GM12878 (cell line): ENCODE data around the gene GOLGA6L10.
"Not testable (repeated sequence)": the region's sequence is repeated elsewhere in the genome, so short reads cannot be mapped to it uniquely, and the experiment has no call there.

Experiments
- CEBPZ ChIP-seq: fragments of 150-350 bp; IDR thresholded peaks from 2 replicates; pipeline ENCODE4 v1.6.1; 2016; ENCODE audit warnings: low read depth, low read length
- CTCF ChIP-seq, 3 experiments: IDR thresholded peaks in 2 of 3; conservative IDR thresholded peaks in 1 of 3; 2 replicates each; pipeline ENCODE4 v1.5.1; 2011; ENCODE audit warnings: low read depth in 3 of 3, low read length in 3 of 3, mild to moderate bottlenecking in 3 of 3, control low read depth in 2 of 3, moderate library complexity in 2 of 3, inconsistent platforms in 1 of 3, mixed read lengths in 1 of 3; ENCODE audit not compliant: control insufficient read depth in 2 of 3, insufficient read depth in 1 of 3; ENCODE audit errors: extremely low read depth in 1 of 3
- MAX ChIP-seq: IDR thresholded peaks from 2 replicates; pipeline ENCODE4 v1.6.1; 2012; ENCODE audit warnings: low read depth, low read length, improper control_type of control experiment
- NBN ChIP-seq: fragments of 450-650 bp; IDR thresholded peaks from 2 replicates; pipeline ENCODE4 v1.6.1; 2016
- NKRF ChIP-seq: fragments of 450-650 bp; conservative IDR thresholded peaks from 2 replicates; pipeline ENCODE4 v1.6.1; 2017; ENCODE audit warnings: mild to moderate bottlenecking, moderate library complexity
- REST ChIP-seq: IDR thresholded peaks from 2 replicates; pipeline ENCODE4 v1.6.1; 2012; ENCODE audit warnings: mild to moderate bottlenecking, low read depth, low read length
- TCF12 ChIP-seq: IDR thresholded peaks from 2 replicates; pipeline ENCODE4 v1.6.1; 2011; ENCODE audit warnings: low read depth, mild to moderate bottlenecking, low read length
- USF1 ChIP-seq: IDR thresholded peaks from 2 replicates; pipeline ENCODE4 v1.6.1; 2011; ENCODE audit warnings: borderline replicate concordance, low read depth, mild to moderate bottlenecking, moderate library complexity, mixed read lengths, low read length; ENCODE audit not compliant: insufficient read depth; ENCODE audit errors: extremely low read length
- YY1 ChIP-seq: IDR thresholded peaks from 2 replicates; pipeline ENCODE4 v1.6.1; 2011; ENCODE audit warnings: low read depth, mild to moderate bottlenecking, low read length

GRCh38 chr15:82316247-82317090 is 32.8 kb downstream of the GOLGA6L10 start:
- not testable (repeated sequence) for TF ChIP-seq USF1; CTCF (IDR thresholded peaks at IDR 0.05 in 2 of 3, conservative IDR thresholded peaks at IDR 0.05 in 1 of 3; ENCODE audit: control insufficient read depth in 2 of 3, extremely low read depth in 1 of 3, insufficient read depth in 1 of 3, low read depth in 3 of 3, low read length in 3 of 3); TCF12; REST; CEBPZ; MAX; YY1; NBN; NKRF
